HG03342 (cell line): ENCODE measurements around the gene INVS.
A peak's percentile ranks its signal among the peaks of the same experiment; 100 is the strongest.
"Not testable (repeated sequence)": the region's sequence is repeated elsewhere in the genome, so short reads cannot be mapped to it uniquely, and the experiment has no call there.

Experiments
- ATAC-seq: cut with Tn5 transposase; IDR thresholded peaks from one replicate; pipeline ENCODE4 v1.9.1; 2021; ENCODE audit warnings: mild to moderate bottlenecking, moderate library complexity; ENCODE audit not compliant: unreplicated experiment

The INVS gene

DNA sequence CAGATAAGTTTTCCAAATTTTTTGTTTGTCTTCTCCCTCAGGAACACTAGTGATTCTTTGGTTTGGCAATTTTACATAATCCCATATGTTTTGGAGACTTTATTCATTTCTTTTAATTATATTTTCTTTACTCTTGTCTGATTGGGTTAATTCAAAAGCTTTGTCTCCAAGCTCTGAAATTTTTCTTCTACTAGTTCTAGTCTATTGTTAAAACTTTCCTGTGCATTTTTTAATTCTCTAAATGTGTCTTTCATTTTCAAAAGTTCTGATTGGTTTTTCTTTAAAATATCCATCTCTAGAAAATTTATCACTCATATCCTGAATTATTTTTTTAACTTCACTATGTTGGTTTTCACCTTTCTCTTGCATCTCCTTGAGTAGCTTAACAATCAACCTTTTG, 92.2 kb downstream of the INVS start:
- ATAC-seq, result no peak

DNA sequence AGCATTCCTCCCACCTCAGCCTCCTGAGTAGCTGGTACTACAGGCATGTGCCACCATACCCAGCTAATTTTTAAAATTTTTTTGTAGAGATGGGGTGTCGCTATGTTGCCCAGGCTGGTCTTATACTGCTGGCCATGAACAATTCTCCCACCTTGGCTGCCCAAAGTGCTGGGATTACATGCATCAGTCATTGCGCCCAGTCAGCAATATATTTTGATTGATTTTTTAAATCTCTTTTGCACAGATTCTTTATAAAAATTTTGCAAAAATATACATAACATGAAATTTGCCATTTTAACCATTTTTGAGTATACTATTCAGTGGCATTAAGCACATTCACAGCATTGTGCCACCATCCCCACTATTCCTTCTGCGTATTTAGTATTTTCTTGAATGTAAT, 94.0 kb downstream of the INVS start:
- no peak for ATAC-seq

DNA sequence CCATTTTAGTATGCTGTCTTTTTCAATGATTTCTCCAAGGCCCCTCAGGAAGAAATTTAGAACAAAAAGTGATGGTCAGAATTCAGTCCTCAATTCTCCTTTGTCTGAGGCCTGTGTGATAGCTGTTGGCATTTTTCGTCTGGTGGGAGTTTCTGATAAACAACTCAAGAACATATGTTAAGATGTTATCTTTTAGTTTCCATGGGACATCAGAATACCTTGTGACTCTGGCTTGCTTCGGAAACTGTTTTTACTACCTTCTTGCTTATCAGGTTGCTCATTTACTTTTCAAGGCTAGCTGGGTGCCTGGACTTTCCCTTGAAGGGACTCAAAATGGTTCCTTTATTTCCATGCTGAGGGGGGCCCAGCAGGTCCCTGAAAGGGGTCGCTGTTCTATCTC, 97.2 kb downstream of the INVS start:
- no peak for ATAC-seq

DNA sequence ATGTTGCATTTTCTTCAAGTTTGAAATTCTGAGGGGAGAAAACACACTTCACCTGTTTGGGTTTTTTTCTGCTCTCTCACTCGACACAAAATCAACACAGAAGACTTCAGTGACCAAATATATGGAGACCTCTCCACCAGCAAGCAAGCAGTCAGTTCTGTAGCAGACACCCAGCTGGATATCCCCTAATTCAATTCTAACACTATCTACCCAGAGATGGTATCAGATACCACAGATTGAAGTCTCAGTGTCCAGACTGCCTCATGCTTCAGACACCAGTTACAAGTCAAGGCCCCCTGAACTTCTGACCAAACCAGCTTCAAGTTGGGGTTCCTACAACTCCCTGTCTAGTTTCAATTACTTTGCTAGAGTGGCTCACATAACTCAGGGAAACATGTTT, 97.8 kb downstream of the INVS start:
- no peak for ATAC-seq

DNA sequence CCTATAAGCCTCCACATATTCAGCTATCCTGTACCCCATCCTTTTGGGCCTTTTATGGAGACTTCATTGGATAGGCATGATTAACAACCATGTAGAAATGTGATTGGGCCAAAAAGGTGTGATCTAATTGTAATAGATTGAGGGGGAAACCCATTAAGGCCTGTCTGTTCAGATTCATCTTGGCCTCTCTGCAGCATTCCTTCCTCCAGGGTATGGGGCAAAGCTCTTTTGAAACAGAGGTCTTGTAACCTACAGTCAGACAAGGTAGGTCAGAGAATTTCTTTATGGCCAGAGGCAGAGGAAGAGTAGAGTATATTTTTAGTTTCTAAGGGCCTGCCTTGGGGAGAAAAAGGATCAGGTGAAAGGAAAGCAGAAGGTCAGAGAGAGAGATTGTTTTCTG, 98.5 kb downstream of the INVS start:
- ATAC-seq, result no peak

DNA sequence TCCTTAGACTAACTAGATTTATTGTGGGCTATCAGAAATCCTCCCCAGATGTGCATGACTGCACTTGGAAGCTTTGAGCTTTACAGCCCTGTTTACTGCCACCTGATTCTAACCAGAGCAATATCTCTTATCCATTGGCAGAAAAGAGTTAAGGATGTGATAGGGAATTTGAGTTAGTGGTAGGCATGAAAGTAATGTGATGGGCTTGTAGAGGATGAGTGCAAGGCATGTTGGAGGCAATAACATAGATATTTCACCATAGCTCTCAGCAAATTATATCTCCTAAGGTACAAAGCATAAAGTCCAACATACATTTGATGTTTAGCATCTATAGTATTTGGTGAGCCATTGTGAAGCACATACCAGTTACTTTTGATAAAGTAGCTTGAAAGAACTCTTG, 103.8 kb downstream of the INVS start:
- ATAC-seq, result no peak

DNA sequence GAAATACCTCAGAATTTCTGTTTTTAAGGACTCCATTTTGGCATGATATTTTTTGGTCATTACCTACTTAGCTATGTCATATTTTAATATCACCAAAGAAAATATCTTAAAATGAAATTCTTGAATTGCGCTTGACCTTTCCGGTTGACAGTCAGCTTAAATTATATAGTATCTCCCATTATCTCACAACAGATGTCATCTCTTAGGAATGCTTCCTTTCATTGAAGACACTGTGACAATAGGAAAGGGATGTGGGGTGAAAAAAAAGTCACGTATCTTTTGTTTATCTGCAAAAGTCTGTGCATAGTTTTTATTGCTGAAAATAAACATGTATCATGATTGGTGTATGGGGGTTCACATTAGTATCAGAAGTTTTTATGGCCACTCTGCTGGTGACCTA, 105.8 kb downstream of the INVS start:
- ATAC-seq, result no peak

DNA sequence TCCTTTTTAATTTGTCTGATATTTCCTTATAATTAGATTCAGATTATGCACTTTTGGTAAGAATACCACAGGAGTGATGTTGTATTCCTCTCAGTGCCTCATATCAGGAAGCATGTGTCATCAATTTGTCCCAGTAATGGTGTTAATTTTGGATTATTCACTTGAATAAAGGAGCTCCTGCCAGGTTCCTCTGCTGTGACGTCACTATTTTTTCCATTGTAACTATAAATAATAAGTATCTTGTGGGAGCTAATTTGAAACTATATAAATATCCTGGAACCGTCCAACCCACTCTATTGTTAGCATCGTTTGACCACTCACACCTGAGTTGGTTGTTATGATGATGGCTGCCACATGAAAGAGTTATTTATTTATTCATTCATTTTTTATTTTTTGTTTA, 107.9 kb downstream of the INVS start:
- no peak for ATAC-seq

DNA sequence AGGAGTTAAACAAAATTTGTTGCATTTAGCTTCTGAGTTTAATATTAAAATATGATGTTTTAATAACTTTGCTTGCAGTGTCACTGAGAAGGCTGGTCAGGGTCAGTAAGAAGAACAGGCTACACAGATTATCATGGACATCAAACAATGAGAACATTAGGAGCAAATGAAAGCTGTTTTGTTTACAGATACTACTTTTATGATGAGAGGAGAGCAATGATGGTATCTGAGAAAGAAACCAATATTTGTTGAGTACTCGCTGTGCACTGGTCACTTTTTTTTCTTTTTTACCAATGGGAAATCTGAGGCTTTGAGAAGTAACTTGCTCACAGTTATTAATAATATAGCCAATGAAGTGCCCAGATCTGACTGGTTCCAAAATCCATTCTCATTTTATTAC, 109.6 kb downstream of the INVS start:
- ATAC-seq, result no peak

DNA sequence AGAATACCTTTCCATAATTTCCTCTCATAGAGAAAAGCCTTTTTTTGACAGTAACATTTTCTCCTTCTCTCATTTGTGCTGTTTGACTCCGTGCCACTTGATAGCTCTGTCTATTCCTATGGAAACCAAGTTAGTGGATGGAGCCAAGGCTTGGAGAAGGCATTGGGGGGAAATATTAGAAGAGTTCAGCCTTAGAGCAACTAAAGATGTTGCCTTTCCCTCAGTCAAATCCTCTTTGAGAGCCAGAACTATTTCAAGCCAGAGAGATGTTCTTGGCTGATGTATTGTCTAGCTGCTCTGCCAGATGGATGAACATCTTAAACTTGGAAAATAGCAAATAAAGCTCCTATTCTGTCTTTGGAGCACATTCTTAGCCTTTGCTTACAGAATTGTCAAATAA, 112.4 kb downstream of the INVS start:
- no peak for ATAC-seq

DNA sequence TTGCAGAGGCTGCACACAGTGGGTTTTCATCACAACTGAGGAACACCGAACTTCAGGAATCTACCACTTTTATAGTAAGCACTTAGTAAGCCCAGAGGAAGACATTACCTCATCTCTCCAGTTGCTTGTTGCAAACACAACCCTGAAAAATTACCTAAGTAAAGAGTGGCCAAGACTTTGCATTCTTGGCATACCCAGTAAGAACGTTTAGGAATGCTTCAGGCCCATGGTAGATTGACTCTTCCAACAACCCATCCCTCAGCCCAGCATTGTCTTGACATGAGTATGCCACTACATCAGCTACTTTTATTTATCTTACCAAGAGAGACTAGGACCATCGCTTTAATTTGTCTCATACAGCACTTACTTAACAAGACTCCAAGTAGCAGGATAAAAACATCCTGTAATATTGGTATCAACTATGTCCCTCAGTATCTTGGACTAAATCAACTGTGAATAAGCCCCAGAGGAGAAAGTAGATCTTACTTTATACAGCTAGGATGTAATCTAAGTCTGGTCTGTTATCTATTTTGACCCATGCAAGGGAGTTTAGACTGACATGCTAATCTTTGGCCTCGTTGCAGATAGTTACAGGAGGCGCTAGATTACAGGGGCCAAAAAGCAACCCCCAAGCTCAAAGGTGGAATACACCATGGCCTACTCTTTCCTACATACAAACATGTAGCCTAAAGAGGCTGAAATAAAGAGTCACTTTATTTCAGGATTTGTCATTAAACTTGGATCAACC, 114.9 kb downstream of the INVS start:
- no peak for ATAC-seq

DNA sequence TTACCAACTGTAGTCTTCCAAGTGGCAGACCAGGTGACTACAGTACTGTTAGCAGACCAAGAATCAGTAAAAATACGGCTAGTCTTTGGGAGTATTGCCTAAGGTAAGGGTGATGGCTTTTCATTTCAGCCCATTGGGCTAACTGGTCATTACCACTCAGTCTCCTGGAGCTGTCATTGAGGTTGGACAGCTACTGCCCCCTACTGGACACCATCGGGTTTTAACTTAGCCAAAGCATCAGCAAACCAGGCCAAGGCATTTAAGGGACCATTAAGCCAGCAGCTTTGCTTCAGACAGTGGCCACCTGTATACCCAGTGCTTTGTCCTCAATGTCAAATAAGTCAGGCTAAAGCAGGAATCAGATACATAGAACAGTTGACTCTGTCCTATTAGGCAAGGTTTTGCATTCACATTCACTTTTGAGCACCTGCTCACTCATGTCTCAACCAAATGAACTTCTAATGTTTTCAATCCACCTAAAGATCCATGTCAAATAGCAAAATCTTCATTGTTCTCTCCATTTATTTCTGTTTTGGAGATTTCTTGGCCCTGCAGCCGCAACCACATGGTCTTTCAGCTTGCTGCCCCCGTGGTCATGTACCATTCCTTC, 117.2 kb downstream of the INVS start:
- peak; percentile 69 for ATAC-seq

DNA sequence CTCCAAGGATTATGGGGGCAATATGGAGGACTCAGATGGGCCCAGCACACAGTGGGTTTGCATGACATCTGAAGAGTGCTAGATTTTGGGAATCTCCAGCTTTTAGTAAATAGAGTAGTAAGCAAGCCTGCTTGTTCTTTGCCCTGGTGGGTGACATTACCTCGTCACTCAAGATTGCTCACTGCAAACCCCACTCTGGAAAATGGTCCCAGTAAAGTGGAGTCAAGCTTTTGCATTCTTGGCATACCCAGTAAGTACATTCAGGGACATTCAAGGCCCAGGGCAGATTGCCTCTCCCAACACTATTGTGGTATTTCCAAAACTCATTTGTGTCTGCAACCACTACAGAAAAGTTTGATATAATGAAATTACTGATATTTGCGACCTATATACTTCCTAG, 118.5 kb downstream of the INVS start:
- no peak for ATAC-seq

DNA sequence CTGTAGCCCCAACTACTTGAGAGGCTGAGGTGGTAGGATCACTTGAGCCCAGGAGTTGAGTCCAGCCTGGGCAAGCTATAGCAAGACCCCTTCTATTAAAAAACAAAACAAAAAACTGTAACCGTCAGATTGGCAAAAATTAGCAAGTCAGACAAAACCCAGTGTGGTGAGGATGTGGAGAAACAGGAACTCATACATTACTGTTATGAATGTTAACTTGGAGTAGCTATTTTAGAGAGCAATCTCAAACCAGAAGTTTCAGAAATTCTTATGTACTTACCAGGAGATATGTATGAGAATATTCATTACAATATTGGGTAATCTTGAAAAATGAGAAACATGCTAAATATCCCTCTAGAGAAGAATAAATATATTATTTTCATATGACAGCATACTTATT, 120.3 kb downstream of the INVS start:
- peak; percentile 67 for ATAC-seq

DNA sequence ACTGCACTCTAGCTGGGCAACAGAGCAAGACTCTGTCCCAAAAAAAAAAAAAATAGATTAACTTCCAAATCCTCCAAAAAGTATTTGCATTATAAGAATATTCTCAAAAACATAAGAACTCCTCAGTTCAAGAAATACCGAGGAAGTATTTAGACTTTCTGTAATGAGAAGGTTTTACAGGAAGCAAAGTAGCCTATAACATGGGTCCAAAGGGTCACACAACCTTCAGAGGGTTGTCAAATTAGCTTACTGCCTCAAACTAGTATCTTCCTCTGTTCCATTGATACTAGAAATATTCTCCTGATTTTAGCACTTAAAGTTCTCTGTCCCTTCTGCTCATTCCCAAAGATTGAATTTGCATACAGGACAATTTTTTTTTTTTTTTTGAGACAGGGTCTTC, 121.9 kb downstream of the INVS start:
- ATAC-seq, result no peak

DNA sequence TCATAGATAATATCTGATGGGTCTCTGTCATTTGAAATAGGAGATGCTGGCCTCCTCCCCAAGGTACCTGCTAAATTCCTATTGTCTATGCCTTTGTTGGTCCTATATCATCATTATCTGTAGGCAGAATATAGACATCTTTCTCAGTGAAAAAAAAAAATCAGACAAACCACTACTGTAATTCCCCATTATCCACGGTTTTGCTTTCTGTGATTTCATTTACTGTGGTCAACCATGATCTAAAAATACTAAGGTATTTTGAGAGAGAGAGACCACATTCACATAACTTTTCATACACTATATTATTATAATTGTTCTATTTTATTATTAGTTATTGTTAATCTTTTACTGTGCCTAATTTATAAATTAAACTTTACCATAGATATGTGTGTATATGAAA, 122.5 kb downstream of the INVS start:
- ATAC-seq, result no peak

DNA sequence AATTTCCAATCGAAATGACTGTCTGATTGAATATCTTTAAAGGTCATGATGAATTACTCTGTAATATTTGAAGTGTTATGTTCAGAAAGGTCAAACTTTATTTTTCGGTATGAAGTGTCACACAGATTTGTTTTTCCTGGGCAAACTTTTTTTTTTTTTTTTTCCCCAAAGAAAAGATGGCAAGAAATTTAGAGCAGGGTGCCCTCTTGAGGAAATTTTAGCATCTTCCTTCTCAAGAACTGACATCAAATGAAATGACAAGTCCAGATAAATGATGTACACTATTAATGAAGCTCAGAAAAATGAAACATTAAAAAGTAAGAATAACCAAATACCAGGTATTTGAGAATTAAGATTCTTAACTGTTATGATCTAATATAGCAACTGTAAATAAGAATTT, 123.6 kb downstream of the INVS start:
- ATAC-seq, result no peak

DNA sequence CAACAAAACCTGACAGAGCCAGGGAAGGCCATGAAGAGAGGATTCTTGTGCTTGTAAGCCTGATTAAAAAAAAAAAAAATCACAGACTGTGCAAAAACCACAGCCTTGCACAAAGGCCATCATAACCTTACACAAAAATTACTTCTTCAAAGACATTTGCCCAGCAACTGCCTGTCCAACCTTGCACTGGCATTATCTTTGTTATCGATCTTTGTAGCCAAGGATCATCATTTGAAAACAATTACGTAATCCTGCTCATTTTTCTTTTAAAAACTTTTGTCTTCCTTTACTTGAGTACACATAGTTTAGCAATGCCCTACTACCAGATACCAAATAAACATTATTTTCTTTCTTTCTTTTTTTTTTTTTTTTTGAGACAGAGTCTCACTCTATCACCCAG, 128.6 kb downstream of the INVS start:
- ATAC-seq, result no peak

DNA sequence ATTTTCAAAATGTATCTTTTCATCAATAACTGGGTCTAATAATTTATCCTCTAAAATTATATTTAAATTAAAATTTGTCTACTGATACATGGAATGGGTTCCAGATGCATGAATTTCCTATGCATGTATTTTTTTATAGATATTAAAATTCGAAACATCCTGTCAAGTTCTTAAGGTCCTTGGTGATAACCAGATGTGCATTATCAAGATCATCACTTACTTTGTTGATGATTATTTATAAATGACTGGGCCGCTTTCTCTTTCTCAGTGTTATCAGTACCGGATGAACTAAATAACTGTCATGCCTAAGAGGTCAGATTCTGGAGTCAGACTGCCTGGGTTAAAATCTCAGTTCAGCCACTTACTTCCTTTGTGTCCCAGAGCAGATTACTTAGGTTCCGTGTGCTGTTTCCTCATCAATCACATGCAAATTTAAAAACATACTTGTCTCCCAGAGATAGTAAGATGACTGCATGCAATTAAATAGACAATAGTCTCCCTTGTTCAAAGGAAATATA, 129.4 kb downstream of the INVS start:
- no peak for ATAC-seq

DNA sequence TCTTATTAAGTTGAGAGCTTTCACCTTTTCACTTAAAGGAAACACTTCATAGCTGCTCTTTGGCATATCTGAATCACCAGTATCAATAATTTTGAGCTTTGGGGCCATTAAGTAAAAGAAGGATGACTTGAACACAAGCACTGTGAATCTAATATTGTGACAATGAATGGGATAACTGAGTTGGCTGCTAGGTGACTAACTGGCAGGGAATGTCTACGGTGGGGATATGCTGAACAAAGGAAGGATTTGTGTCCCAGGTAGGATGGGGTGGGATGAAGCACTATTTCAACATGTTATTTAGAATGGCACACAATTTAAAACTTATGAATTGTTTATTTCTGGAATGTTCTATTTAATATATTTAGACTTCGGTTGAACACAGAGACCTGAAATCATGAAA, 130.1 kb downstream of the INVS start:
- ATAC-seq, result no peak

DNA sequence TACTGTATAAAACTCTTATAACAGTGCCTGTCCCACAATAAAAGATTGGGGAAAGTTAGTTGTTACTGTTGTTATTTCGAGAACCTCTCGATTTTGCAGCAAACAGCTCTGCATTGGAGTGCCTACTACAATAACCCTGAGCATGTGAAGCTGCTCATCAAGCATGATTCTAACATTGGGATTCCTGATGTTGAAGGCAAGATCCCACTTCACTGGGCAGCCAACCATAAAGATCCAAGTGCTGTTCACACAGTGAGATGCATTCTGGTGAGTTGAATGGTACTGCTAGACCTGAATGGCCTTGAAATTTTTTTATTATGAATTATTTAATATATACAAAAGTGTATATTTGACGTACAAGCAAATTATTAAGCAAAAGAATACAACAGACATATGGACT, 130.5 kb downstream of the INVS start:
- no peak for ATAC-seq

DNA sequence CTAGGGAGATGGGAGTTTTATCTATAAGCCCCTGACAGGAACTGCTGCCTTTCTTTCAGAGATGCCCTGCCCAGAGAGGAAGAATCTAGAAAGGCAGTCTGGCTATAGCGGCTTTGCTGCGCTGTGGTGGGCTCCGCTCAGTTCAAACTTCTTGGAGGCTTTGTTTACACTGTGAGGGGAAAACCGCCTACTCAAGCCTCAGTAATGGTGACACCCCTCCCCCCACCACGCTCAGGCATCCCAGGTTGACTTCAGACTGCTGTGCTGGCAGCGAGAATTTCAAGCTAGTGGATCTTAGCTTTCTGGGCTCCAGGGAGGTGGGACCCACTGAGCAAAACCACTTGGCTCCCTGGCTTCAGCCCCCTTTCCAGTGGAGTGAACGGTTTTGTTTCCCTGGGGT, 137.9 kb downstream of the INVS start:
- ATAC-seq, result not testable (repeated sequence)

DNA sequence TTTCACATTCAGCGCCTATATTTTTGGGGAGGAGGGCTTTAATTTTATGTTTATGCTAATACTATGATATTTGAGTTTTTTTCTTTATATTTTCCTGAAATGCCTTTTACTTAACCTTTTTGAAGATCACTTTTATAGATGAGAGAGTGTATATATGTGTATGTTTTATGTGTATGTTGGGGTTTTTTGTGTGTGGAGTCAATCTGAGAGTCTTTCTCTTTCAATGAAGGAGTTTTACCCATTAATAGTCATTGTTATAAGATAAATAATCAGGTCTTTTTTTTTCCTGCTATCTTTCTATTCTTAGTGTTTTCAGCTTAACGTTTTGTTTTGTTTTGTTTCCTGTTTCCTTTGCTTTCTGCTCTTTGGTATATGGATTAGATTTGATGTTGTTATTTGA, 141.5 kb downstream of the INVS start:
- no peak for ATAC-seq
